H9 (cell line): ENCODE data around the gene B3GNT7. TPM values are rescaled to one million over a fixed set of nuclear protein-coding genes. Genes with fewer than 3 reads are reported as not detected.

ENCODE experiments used
- DNase-seq: peaks from one replicate; pipeline ENCODE4 v3.0.0-alpha.2; 2017
- H2AFZ ChIP-seq: one replicate; pipeline ENCODE4 v1.6.1; 2013; ENCODE audit warnings: mild to moderate bottlenecking, low read length, control low read depth, moderate library complexity
- H2AK5ac ChIP-seq: 2 replicates; pipeline ENCODE4 v1.6.1; 2013; ENCODE audit warnings: low read length, control low read depth, mixed read lengths; ENCODE audit not compliant: insufficient read length
- H2BK120ac ChIP-seq: one replicate; pipeline ENCODE4 v1.6.1; 2013; ENCODE audit warnings: low read depth, mild to moderate bottlenecking, low read length, control low read depth, inconsistent platforms; ENCODE audit not compliant: poor library complexity, severe bottlenecking
- H2BK12ac ChIP-seq: 2 replicates; pipeline ENCODE4 v1.6.1; 2013; ENCODE audit warnings: low read length, control low read depth, mixed read lengths, low read depth; ENCODE audit not compliant: insufficient read length
- H2BK15ac ChIP-seq: 2 replicates; pipeline ENCODE4 v1.6.1; 2013; ENCODE audit warnings: low read depth, low read length, control low read depth
- H2BK20ac ChIP-seq: one replicate; pipeline ENCODE4 v1.6.1; 2013; ENCODE audit warnings: low read depth, mild to moderate bottlenecking, low read length, control low read depth, inconsistent platforms; ENCODE audit not compliant: poor library complexity, severe bottlenecking
- H2BK5ac ChIP-seq: 2 replicates; pipeline ENCODE4 v1.6.1; 2013; ENCODE audit warnings: low read length, control low read depth, mixed read lengths; ENCODE audit not compliant: insufficient read length
- H3K14ac ChIP-seq: 2 replicates; pipeline ENCODE4 v1.6.1; 2013; ENCODE audit warnings: low read length, control low read depth; ENCODE audit not compliant: insufficient read depth
- H3K18ac ChIP-seq: 2 replicates; pipeline ENCODE4 v1.6.1; 2013; ENCODE audit warnings: low read depth, mild to moderate bottlenecking, mixed read lengths, low read length, control low read depth; ENCODE audit not compliant: insufficient read length
- H3K23ac ChIP-seq: 2 replicates; pipeline ENCODE4 v1.6.1; 2013; ENCODE audit warnings: low read length, control low read depth, mixed read lengths, low read depth; ENCODE audit not compliant: insufficient read length
- H3K23me2 ChIP-seq: 2 replicates; pipeline ENCODE4 v1.6.1; 2013; ENCODE audit warnings: low read depth, mild to moderate bottlenecking, mixed read lengths, low read length, control low read depth; ENCODE audit not compliant: insufficient read length, poor library complexity, severe bottlenecking
- H3K27ac ChIP-seq: 2 replicates; pipeline ENCODE4 v1.5.1; 2013; ENCODE audit warnings: low read length, control low read depth, mixed read lengths, low read depth; ENCODE audit not compliant: insufficient read length
- H3K27me3 ChIP-seq: 2 replicates; pipeline ENCODE4 v1.6.1; 2013; ENCODE audit warnings: low read length, control low read depth, inconsistent platforms; ENCODE audit not compliant: insufficient read depth
- H3K4ac ChIP-seq: 2 replicates; pipeline ENCODE4 v1.6.1; 2013; ENCODE audit warnings: low read depth, mild to moderate bottlenecking, control low read depth, inconsistent platforms, low read length, moderate library complexity
- H3K4me1 ChIP-seq: 2 replicates; pipeline ENCODE4 v1.6.1; 2013; ENCODE audit warnings: low read length, control low read depth, inconsistent platforms; ENCODE audit not compliant: insufficient read depth
- H3K4me2 ChIP-seq: 2 replicates; pipeline ENCODE4 v1.6.1; 2013; ENCODE audit warnings: low read length, control low read depth, mixed read lengths; ENCODE audit not compliant: insufficient read length, insufficient read depth
- H3K56ac ChIP-seq: 2 replicates; pipeline ENCODE4 v1.6.1; 2013; ENCODE audit warnings: low read depth, mild to moderate bottlenecking, mixed read lengths, low read length, control low read depth; ENCODE audit not compliant: insufficient read length
- H3K79me1 ChIP-seq: 2 replicates; pipeline ENCODE4 v1.6.1; 2013; ENCODE audit warnings: low read depth, mild to moderate bottlenecking, moderate library complexity, low read length, control low read depth, inconsistent platforms; ENCODE audit not compliant: insufficient read depth, poor library complexity, severe bottlenecking
- H3K79me2 ChIP-seq: 2 replicates; pipeline ENCODE4 v1.6.1; 2013; ENCODE audit warnings: low read length, control low read depth, inconsistent platforms; ENCODE audit not compliant: insufficient read depth
- H3K9ac ChIP-seq: 2 replicates; pipeline ENCODE4 v1.6.1; 2013; ENCODE audit warnings: low read length, control low read depth, mixed read lengths; ENCODE audit not compliant: insufficient read length; ENCODE audit errors: extremely low read depth
- H3K9me3 ChIP-seq: one replicate; pipeline ENCODE4 v1.6.1; 2013; ENCODE audit warnings: low read depth, low read length, inconsistent platforms; ENCODE audit not compliant: control insufficient read depth
- H3T11ph ChIP-seq: one replicate; pipeline ENCODE4 v1.6.1; 2013; ENCODE audit warnings: mild to moderate bottlenecking, low read length, control low read depth, inconsistent platforms
- H4K20me1 ChIP-seq: one replicate; pipeline ENCODE4 v1.6.1; 2013; ENCODE audit not compliant: control insufficient read depth, insufficient read length, insufficient read depth
- H4K5ac ChIP-seq: 2 replicates; pipeline ENCODE4 v1.6.1; 2013; ENCODE audit warnings: low read depth, mild to moderate bottlenecking, mixed read lengths, low read length, control low read depth; ENCODE audit not compliant: insufficient read length
- H4K8ac ChIP-seq: replicated peaks from 2 replicates; pipeline ENCODE4 v1.6.1; 2013; ENCODE audit warnings: low read length, control low read depth, mixed read lengths, low read depth; ENCODE audit not compliant: insufficient read length
- H4K91ac ChIP-seq: 2 replicates; pipeline ENCODE4 v1.6.1; 2013; ENCODE audit warnings: low read depth, mild to moderate bottlenecking, moderate library complexity, mixed read lengths, low read length, control low read depth; ENCODE audit not compliant: insufficient read length
- H3K27ac Mint-ChIP-seq, 3 experiments: 2 replicates in 2 of 3; 3 replicates in 1 of 3; pipeline ENCODE4 v1.8.0; 2020 to 2021; ENCODE audit warnings: mixed read lengths in 3 of 3, mild to moderate bottlenecking in 1 of 3, moderate library complexity in 1 of 3
- H3K27me3 Mint-ChIP-seq: 2 replicates; pipeline ENCODE4 v1.8.0; 2021; ENCODE audit warnings: low read depth, mild to moderate bottlenecking, moderate library complexity, mixed read lengths
- H3K36me3 Mint-ChIP-seq, 3 experiments: 2 replicates in 2 of 3; 3 replicates in 1 of 3; pipeline ENCODE4 v1.8.0; 2020 to 2021; ENCODE audit warnings: low read depth in 3 of 3, mixed read lengths in 3 of 3; ENCODE audit not compliant: insufficient read depth in 1 of 3
- H3K4me1 Mint-ChIP-seq, 2 experiments: 2 replicates each; pipeline ENCODE4 v1.8.0; 2020; ENCODE audit warnings: mixed read lengths in 2 of 2
- H3K4me3 Mint-ChIP-seq, 2 experiments: 2 replicates in 1 of 2; 3 replicates in 1 of 2; pipeline ENCODE4 v1.8.0; 2020 to 2021; ENCODE audit warnings: mild to moderate bottlenecking in 2 of 2, mixed read lengths in 2 of 2, moderate library complexity in 1 of 2
- H3K9me3 Mint-ChIP-seq, 2 experiments: 2 replicates in 1 of 2; 3 replicates in 1 of 2; pipeline ENCODE4 v1.8.0; 2020; ENCODE audit warnings: mild to moderate bottlenecking in 2 of 2, mixed read lengths in 2 of 2, moderate library complexity in 1 of 2
- WGBS: extraction: QIAGEN DNeasy Blood & Tissue Kit; methylation state at CpG from one replicate; pipeline ENCODE4 v1.1.7; 2013; ENCODE audit warnings: missing lambda C conversion rate, low lambda C conversion rate, mixed read lengths; ENCODE audit not compliant: insufficient read length; ENCODE audit errors: extremely low coverage; 5-methylcytosine and 5-hydroxymethylcytosine counted together
- total RNA-seq: library from RNA; stranded (reverse); gene quantifications from 2 replicates; pipeline ENCODE4 v1.2.1, GENCODE V29; 2021
- TF ChIP-seq, protein P1 (sequence below): fragments of 200-600 bp; sonication (generic); conservative IDR thresholded peaks from 3 replicates; pipeline ENCODE4 v1.8.0; 2021; ENCODE audit warnings: antibody characterized with exemption, mild to moderate bottlenecking

Gene B3GNT7
- total RNA-seq, 1 experiment from 2014 or later = 42.2 TPM

GRCh38 chr2:231356466-231356844, 39.1 kb upstream of the B3GNT7 start:
- Histone ChIP-seq H3K27me3 (no peaks in the 10 kb centered on the region), H3K79me1 (no peaks in the 10 kb centered on the region), H2AFZ (no peak overlapping the region), H4K5ac (no peak overlapping the region), H2AK5ac (no peak overlapping the region), H3K4ac (no peak overlapping the region), H4K20me1 (no peaks in the 10 kb centered on the region), H2BK15ac (no peak overlapping the region), H2BK120ac (no peak overlapping the region), H4K91ac (no peak overlapping the region), H3K27ac (no peak overlapping the region), H3K14ac (no peak overlapping the region), H3K18ac (no peak overlapping the region), H3K4me2 (no peak overlapping the region), H3T11ph (no peak overlapping the region), H3K9me3 (no peaks in the 10 kb centered on the region), H3K56ac (no peak overlapping the region), H3K9ac (no peak overlapping the region), H2BK20ac (no peak overlapping the region), H3K79me2 (no peaks in the 10 kb centered on the region), H2BK12ac (no peak overlapping the region), H3K23me2 (no peaks in the 10 kb centered on the region), H3K4me1 (peaks cover 2% of the 10 kb centered on the region; the same call in 1 of the 2 replicates), H2BK5ac (no peak overlapping the region), H3K23ac (no peak overlapping the region), H4K8ac (no peak overlapping the region)
- Mint-ChIP-seq H3K9me3 (no peaks in the 10 kb centered on the region), H3K27me3 (no peaks in the 10 kb centered on the region; the same call in 1 of the 2 replicates), H3K27ac (peak overlapping the region in 1 of 3 experiments; percentile 33; a peak in 1 of 7 replicates), H3K36me3 (peaks cover 3 to 5% (median 4%) of the 10 kb centered on the region in 3 experiments; a peak in 6 of 7 replicates), H3K4me3 (no peak overlapping the region), H3K4me1 (peaks cover 23 to 37% of the 10 kb centered on the region in 2 experiments)
- WGBS = no CpG with 5 or more reads among the region's 5 CpGs
- TF ChIP-seq, protein P1, sequence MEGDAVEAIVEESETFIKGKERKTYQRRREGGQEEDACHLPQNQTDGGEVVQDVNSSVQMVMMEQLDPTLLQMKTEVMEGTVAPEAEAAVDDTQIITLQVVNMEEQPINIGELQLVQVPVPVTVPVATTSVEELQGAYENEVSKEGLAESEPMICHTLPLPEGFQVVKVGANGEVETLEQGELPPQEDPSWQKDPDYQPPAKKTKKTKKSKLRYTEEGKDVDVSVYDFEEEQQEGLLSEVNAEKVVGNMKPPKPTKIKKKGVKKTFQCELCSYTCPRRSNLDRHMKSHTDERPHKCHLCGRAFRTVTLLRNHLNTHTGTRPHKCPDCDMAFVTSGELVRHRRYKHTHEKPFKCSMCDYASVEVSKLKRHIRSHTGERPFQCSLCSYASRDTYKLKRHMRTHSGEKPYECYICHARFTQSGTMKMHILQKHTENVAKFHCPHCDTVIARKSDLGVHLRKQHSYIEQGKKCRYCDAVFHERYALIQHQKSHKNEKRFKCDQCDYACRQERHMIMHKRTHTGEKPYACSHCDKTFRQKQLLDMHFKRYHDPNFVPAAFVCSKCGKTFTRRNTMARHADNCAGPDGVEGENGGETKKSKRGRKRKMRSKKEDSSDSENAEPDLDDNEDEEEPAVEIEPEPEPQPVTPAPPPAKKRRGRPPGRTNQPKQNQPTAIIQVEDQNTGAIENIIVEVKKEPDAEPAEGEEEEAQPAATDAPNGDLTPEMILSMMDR = no peak
- no peak for DNase-seq
